GM23248 (cell line): ENCODE data around the gene DKKL1.

Source experiments
- EZH2 ChIP-seq: fragments of 200-600 bp; sonication (generic); IDR thresholded peaks from 2 replicates; pipeline ENCODE4 v1.6.1; 2018; ENCODE audit warnings: antibody characterized with exemption, mild to moderate bottlenecking; ENCODE audit not compliant: insufficient read depth, poor library complexity, severe bottlenecking
- EZH2phosphoT487 ChIP-seq: fragments of 200-600 bp; sonication (generic); IDR thresholded peaks from 2 replicates; pipeline ENCODE4 v1.6.1; 2018; ENCODE audit warnings: antibody characterized with exemption, moderate library complexity, mild to moderate bottlenecking, low read depth; ENCODE audit not compliant: insufficient read depth

DNA sequence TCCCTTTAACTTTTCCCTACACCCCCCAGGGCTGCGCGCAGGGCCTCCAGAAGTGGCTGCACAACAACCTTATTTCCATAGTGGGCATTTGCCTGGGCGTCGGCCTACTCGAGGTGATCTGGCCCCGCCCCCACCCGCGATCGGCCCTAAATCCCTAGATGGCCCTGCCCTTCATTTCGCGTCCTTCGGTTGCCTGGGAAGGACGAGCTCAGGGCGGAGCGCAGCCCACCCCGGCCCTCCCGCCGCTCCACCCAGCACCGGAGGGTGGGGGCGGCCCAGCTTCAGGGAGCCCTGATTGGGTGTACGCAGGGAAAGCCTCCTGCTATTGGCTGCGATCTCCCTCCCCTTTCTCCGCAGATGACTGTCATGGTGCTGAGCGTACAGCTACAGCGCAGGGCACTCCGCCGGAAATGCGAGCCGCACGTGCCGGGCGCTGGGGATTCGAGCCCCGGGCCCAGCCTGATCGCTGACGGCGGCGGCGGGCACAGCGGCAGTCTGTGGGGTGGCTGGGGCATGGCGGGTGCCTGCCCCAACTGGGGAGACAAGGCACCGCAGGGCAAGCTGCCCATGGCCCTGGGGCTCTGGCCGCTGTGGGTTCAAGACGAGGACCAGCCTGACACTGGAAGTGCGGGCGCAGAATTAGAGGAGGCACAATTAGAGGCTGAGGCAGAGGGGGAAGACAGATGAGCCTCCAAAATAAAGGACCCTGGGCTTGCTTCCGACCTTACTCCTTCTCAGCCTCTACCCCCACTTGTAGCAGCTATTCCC is 24.2 kb upstream of the DKKL1 start:
- TF ChIP-seq EZH2 (no peak), EZH2phosphoT487 (no peak)
